ENCODE results near the gene USP12. TPM values are rescaled to one million over a fixed set of nuclear protein-coding genes. Genes with fewer than 3 reads are reported as not detected.
A peak's percentile ranks its signal among the peaks of the same experiment; 100 is the strongest.

The USP12 gene
- total and polyA plus RNA-seq, 2 experiments from 2014 or later: 18.4 to 39.3 TPM

- Mint-ChIP-seq H3K27ac (no peak overlapping the region), H3K36me3 (ENCODE audit: low read depth) (peaks cover 3% of the 10 kb centered on the region; the same call in 1 of the 3 replicates), H3K9me3 (peaks cover 2% of the 10 kb centered on the region; the same call in 1 of the 3 replicates), H3K4me3 (peak overlapping the region; percentile 98; the same call in 2 of the 3 replicates), H3K27me3 (ENCODE audit: insufficient read depth, low read depth, poor library complexity) (no peaks in the 10 kb centered on the region), H3K4me1 (peaks cover 55% of the 10 kb centered on the region)
- no peak for ATAC-seq
- Histone ChIP-seq H2AFZ (no peak overlapping the region), H3K36me3 (ENCODE audit: insufficient read depth) (no peaks in the 10 kb centered on the region), H3K27me3 (ENCODE audit: insufficient read depth) (no peaks in the 10 kb centered on the region), H3K4me1 (ENCODE audit: insufficient read depth) (peaks cover 52% of the 10 kb centered on the region), H3K4me2 (peak overlapping the region; percentile 94), H3K4me3 (peak overlapping the region; percentile 97), H3K9me2 (ENCODE audit: insufficient read depth) (no peaks in the 10 kb centered on the region), H3K27ac (ENCODE audit: low read depth) (no peak overlapping the region), H3K79me2 (replicated peaks; ENCODE audit: insufficient read depth) (peaks cover 67% of the 10 kb centered on the region), H3F3A (replicated peaks; ENCODE audit: low read depth) (peaks cover 7% of the 10 kb centered on the region; the same call in 1 of the 2 replicates), H4K20me1 (replicated peaks; ENCODE audit: insufficient read depth) (peaks cover 19% of the 10 kb centered on the region)
- DNase-seq (ENCODE audit: low spot score): no peak
- no peak for TF ChIP-seq POLR2AphosphoS5 (IDR thresholded peaks at IDR 0.05; ENCODE audit: low read depth)
Observed at GRCh38 chr13:27168906-27169657, 2.5 kb downstream of the USP12 start.

- H4K20me1 ChIP-seq (replicated peaks; ENCODE audit: insufficient read depth): peaks cover 26% of the 10 kb centered on the region
- H3K36me3 ChIP-seq (ENCODE audit: insufficient read depth): no peaks in the 10 kb centered on the region
- peak overlapping the region; percentile 5; the same call in 1 of the 3 replicates for H3K4me3 Mint-ChIP-seq
- no peaks in the 10 kb centered on the region for H3K27me3 ChIP-seq (ENCODE audit: insufficient read depth)
- peaks cover 7% of the 10 kb centered on the region; the same call in 1 of the 2 replicates for H3F3A ChIP-seq (replicated peaks; ENCODE audit: low read depth)
- 0 out of 2 replicates have a peak overlapping the region, but pooled peaks have one; percentile 8 for H3K27ac ChIP-seq (ENCODE audit: low read depth)
- no peak for DNase-seq (ENCODE audit: low spot score)
- peaks cover 77% of the 10 kb centered on the region for H3K79me2 ChIP-seq (replicated peaks; ENCODE audit: insufficient read depth)
- no peaks in the 10 kb centered on the region for H3K27me3 Mint-ChIP-seq (ENCODE audit: insufficient read depth, low read depth, poor library complexity)
- peak overlapping the region; percentile 11; the same call in 1 of the 2 replicates for H3K4me3 ChIP-seq
- peak overlapping the region; percentile 94; the same call in 1 of the 2 replicates for H3K4me2 ChIP-seq
- ATAC-seq: no peak
- H2AFZ ChIP-seq: no peak overlapping the region
- peaks cover 3% of the 10 kb centered on the region; the same call in 1 of the 3 replicates for H3K36me3 Mint-ChIP-seq (ENCODE audit: low read depth)
- no peak overlapping the region; the same call in 1 of the 2 replicates for H3K27ac Mint-ChIP-seq
- peaks cover 55% of the 10 kb centered on the region for H3K4me1 ChIP-seq (ENCODE audit: insufficient read depth)
- H3K9me2 ChIP-seq (ENCODE audit: insufficient read depth): no peaks in the 10 kb centered on the region
- H3K4me1 Mint-ChIP-seq: peaks cover 60% of the 10 kb centered on the region
- H3K9me3 Mint-ChIP-seq: peaks cover 2% of the 10 kb centered on the region; the same call in 1 of the 3 replicates
- TF ChIP-seq ZNF114 (CRISPR knock-in tag; IDR thresholded peaks at IDR 0.05): no peak
- TF ChIP-seq CTCF (conservative IDR thresholded peaks at IDR 0.05; ENCODE audit: low read depth in 2 of 2): no peak
- TF ChIP-seq EZH2 (IDR thresholded peaks at IDR 0.05; ENCODE audit: low read depth, unreplicated experiment): no peak
- no peak for TF ChIP-seq POLR2AphosphoS5 (IDR thresholded peaks at IDR 0.05; ENCODE audit: low read depth)
- TF ChIP-seq ZNF331 (CRISPR knock-in tag; IDR thresholded peaks at IDR 0.05; ENCODE audit: low read depth): no peak
- no peak for TF ChIP-seq NANOG (IDR thresholded peaks at IDR 0.05; ENCODE audit: borderline replicate concordance)
- no peak for TF ChIP-seq CREB1 (CRISPR knock-in tag; IDR thresholded peaks at IDR 0.05; ENCODE audit: low read depth)
- TF ChIP-seq ETS1 (IDR thresholded peaks at IDR 0.05): no peak
- TF ChIP-seq REST (IDR thresholded peaks at IDR 0.05; ENCODE audit: unreplicated experiment): no peak
Observed at GRCh38 chr13:27168086-27168485, 3.5 kb downstream of the USP12 start.

Measured in GM23338 (cell line).